ENCODE data around the gene ABHD4.
"Not testable (repeated sequence)": the region's sequence is repeated elsewhere in the genome, so short reads cannot be mapped to it uniquely, and the experiment has no call there.

ABHD4 gene

DNA sequence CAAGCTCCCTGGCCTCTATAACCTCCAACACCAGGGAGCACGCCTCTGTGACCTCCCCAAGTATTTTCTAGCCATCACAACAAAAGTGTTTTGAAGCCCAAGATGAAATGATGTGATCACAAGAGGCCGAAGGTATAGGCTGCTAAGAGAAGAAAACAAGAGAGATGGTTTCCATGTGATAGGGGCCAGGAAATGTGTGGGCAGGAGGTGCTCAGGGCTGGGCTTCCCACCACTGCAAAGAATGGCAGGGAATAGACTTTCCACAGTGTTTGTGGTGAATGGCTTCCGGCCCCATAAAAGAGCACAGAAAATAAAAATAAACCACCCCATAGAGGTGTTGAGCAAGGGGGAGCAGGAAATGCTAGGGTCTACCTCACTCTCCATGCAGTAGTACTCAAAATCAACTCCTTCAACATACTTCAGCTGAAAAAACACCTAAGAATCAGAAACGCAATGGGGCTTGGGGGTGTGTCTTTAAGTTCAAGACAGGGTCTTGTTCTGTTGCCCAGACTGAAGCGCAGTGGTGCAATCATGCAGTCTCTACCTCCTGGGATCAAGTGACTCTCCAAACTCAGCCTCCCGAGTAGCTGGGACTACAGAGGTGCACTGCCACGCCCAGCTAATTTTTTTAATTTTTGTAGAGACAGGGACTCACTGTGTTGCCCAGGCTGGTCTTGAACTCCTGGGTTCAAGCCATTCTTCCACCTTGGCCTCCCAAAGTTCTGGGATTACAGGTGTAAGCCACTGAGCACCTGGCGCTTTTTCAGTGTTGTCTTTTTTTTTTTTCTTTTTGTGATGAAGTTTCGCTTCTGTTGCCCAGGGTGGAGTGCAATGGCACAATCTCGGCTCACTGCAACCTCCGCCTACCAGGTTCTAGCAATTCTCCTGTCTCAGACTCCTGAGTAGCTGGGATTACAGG is 36.2 kb upstream of the ABHD4 start:
- peak; percentile 89 for DNase-seq

DNA sequence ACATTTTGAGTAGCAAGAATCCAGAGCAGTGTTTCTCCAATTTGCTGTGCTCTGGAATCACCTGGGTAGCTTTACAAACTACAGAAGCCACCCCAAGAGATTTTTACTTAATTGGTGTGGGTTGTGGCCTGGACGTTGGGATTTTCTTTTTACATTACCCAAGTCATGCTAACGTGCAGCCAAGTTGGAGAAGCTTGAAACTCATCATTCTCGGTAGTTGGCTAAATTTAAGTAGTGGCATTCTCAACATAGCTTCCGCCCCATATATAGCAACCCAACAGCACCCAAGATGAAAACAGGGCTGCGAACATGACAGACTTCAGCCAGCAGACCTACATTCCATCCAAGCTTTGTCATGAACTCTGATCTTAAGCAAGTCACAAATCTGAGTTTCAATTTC is 34.1 kb upstream of the ABHD4 start:
- no peak for DNase-seq

- DNase-seq = no peak
These were observed 33.6 kb upstream of the ABHD4 start for GRCh38 chr14:22564463-22564862.

DNA sequence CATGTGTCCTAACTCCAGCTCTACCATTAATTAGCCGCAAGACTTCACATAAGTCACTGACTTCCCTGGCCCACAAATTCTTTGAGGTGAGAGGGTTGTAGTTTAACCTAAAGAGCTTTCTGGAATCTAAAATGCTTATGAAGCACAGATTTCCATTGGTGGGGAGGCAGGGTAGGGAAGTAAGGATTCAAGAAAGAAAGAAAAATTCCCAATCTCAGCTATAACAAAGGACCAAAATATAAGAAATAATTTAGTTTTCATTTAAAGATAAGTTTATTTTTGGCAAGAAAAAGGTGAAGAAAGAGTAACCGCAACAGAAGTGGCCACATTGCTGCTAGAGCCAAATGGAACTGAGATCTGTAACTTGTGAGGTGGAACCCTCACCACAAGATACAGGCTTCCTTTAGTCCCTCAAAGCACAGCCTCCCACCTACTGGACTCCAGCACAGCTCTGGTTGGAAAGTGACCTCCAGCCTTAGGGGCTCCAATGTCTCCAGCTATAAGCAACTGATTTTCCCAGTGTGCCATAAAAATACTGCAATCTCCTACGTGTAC is 32.6 kb upstream of the ABHD4 start:
- no peak for DNase-seq

GRCh38 chr14:22566266-22566665 is 31.8 kb upstream of the ABHD4 start:
- DNase-seq = not testable (repeated sequence)

- DNase-seq = no peak
These were observed 31.3 kb upstream of the ABHD4 start for GRCh38 chr14:22566845-22567244.

DNA sequence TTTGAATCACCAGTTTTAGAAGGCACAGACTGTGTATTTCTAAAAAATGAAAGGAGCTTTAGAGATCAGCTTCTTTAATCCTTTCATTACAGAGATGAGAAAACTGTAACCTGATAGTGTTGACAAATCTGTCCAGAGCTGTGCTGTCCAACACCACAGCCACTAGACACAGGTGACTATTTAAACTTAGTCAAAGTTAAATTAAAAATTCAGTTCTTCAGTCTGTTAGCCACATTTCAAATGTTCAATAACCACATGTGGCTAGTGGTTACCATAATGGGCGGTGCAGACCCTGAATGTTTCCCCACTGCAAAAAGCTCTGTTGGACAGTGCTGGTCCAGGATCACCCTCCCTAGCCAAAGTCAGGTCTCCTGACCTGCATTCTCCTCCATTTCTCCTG is 30.7 kb upstream of the ABHD4 start:
- no peak for DNase-seq

DNA sequence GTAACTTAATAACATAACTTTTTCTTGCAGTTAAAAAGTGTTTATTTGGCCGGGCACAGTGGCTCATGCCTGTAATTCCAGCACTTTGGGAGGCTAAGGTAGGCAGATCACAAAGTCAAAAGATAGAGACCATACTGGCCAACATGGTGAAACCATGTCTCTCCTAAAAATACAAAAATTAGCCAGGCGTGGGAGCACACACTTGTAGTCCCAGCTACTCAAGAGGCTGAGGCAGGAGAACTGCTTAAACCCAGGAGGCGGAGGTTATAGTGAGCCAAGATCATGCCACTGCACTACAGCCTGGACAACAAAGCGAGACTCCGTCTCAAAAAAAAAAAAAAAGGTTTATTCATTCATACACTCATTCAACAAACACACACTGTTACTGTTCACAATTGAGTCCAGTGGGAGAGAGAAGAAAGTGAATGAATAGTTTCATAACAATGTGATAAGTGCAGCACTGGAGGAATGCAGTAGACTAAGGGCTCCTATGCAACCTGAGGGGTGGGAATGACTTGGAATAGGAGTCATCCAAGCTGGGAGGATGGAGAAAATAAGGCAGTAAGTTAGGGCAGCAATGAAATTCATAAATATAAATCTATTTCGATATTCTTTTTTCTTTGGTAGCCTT is 28.9 kb upstream of the ABHD4 start:
- DNase-seq = no peak

DNA sequence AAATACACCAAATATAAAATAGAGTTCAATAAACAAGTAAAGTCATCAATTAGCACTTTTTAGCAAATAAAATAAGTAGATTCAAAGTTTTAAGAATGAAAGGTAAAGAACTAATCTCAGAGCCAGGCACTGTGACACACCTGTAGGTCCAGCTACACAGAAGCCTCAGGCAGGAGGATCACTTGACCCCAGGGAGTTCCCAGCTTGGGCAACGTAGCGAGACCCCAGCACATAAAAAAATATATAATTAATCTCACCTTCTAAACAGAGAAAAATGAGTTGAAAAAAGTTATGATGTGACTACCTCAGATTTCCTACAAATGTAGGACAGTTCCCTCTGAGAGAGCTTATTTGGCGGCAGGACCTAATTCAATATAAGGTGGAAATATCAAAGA is 28.4 kb upstream of the ABHD4 start:
- DNase-seq = no peak

GRCh38 chr14:22570132-22570949 is 27.8 kb upstream of the ABHD4 start:
- DNase-seq = peak; percentile 97

GRCh38 chr14:22572562-22573058 is 25.5 kb upstream of the ABHD4 start:
- no peak for DNase-seq

GRCh38 chr14:22573804-22574203 is 24.3 kb upstream of the ABHD4 start:
- DNase-seq = no peak

- no peak for DNase-seq
These were observed 20.7 kb upstream of the ABHD4 start for GRCh38 chr14:22577334-22577908.

DNA sequence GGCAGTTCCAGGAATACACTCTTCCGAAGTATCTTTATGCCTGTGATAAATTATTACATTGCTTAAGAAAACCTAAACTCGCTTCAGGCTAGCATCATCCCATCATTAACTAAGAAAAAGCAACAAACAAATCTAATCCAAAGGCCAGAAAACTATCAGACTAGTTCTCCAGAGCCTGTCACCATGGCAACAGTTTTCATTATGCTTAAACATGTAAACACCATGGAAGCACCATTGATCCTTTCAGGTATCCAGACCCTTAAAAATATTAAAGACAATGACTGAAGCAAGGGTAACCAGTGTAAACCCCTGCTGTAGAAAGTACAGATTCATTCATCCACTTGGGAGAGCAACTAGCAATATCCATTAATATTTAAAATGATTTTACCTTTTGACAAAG is 18.9 kb upstream of the ABHD4 start:
- DNase-seq = no peak

DNA sequence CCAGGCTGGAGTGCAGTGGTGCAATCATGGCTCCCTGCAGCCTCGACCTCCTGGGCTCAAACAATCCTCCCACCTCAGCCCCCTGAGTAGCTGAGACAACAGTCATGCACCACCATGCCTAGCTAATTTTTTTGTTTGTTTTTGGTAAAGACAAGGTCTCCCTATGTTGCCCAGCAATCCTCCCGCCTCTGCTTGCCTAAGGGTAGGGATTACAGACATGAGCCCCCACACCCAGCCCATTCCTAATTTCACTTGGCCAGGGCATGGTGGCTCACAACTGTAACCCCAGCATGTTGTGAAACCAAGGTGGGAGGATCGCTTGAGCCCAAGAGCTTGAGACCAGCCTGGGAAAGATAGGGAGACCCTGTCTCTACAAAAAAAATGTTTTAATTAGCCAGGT is 18.2 kb upstream of the ABHD4 start:
- DNase-seq = no peak

DNA sequence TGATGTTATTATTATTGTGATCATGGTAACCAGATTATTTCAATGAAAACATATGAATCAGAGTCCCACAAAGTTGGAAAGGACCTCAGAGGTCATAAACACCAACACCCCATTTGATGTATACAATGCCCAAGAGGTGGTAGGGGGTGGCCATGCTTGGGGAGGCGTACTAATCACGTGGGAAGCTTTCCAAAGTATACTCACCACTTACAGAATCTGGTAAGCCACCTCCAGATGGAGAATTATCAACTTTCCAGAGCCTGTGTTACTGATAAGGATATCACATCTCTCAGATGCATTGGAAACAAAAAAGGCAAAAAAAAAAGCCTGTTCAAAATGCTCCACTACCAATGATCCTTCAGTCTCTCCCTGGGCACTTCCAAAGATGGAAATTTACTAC is 17.5 kb upstream of the ABHD4 start:
- DNase-seq = no peak

- no peak for DNase-seq
These were observed 14.1 kb upstream of the ABHD4 start for GRCh38 chr14:22583994-22584393.

GRCh38 chr14:22587247-22587646 is 10.9 kb upstream of the ABHD4 start:
- DNase-seq = no peak

- peak; percentile 53 for DNase-seq
These were observed 10.2 kb upstream of the ABHD4 start for GRCh38 chr14:22587677-22588422.

DNA sequence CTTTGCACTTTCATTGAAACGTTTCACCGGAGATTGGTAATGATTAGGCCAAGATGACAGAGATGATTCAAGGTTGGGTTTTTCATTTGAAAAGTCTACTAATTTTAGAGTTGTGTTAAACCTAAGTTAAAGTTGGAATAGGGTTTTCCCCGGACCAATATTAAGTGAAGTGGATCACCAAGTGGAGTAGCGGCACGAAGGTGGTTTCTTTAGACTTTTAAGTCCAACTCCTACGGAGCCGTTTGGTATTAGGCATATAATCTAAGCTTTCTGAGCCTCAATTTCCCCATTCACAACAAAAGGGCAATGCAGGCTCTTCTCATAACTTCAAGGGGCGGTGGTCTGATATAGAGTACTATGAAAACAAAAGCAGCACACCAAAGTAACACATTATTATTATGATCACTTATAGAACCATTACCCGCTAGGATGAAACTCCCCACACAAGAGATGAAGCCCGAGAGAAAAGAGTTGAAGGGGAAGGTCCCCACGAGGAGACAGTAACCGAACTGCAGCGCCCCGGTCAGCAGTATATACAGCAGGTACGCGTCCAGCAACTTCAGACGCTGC is 9.5 kb upstream of the ABHD4 start:
- peak; percentile 38 for DNase-seq

- DNase-seq = peak; percentile 100
These were observed 8.8 kb upstream of the ABHD4 start, which contains the start of gene DAD1 for GRCh38 chr14:22589096-22589839. Gene DAD1 (minus strand): TSS chr14:22589224. CDS start chr14:22589157, 67 bp downstream.

Data from CD4-positive, alpha-beta T cell treated with Interleukin-21 for 1 hour (primary cell).